RWPE1 (cell line): ENCODE data around the gene CAMK2D.
"Not testable (repeated sequence)": the region's sequence is repeated elsewhere in the genome, so short reads cannot be mapped to it uniquely, and the experiment has no call there.

ENCODE experiments used
- CTCF ChIA-PET: fragments of 350-600 bp; sonication (Branson Sonifier 250); formaldehyde crosslinking; extraction: SDS; loops from one replicate; lab custom pipeline; 2021; lab: Yijun Ruan, JAX
- POLR2A ChIA-PET: fragments of 400-600 bp; formaldehyde crosslinking; extraction: SDS; loops from one replicate; lab custom pipeline; 2020; ENCODE audit warnings: antibody characterized with exemption; ENCODE audit not compliant: low non-redundant PET; lab: Yijun Ruan, JAX
- DNase-seq: peaks from one replicate; pipeline ENCODE4 v3.0.0; 2012; ENCODE audit warnings: low spot score
- H3K27ac ChIP-seq: fragments of 450-650 bp; 2 replicates; pipeline ENCODE4 v1.5.1; 2017
- TF ChIP-seq, protein P1 (sequence below): fragments of 450-650 bp; conservative IDR thresholded peaks from 2 replicates; pipeline ENCODE4 v1.5.1; 2017; ENCODE audit warnings: low read depth, mild to moderate bottlenecking

CAMK2D gene

DNA sequence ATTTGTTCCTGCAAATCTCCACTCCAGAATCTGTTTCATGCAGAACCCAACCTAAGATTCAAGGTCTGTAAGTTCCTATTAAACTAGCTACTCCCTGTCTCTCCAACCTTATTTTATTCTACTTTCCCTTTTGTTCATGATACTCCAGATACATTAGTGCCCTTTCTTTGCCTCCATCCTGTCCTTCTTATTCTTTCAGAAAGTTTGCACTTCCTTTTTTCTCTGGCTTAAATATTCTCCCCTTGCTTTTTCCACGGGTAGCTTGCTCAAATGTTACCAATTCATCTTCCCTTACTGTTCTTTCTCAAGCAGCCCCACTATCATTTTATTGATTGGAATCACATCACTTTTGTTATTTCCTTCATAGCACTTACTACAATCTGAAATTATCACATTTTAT is 72.1 kb downstream of the CAMK2D start:
- no peak for DNase-seq
- TF ChIP-seq, protein P1, sequence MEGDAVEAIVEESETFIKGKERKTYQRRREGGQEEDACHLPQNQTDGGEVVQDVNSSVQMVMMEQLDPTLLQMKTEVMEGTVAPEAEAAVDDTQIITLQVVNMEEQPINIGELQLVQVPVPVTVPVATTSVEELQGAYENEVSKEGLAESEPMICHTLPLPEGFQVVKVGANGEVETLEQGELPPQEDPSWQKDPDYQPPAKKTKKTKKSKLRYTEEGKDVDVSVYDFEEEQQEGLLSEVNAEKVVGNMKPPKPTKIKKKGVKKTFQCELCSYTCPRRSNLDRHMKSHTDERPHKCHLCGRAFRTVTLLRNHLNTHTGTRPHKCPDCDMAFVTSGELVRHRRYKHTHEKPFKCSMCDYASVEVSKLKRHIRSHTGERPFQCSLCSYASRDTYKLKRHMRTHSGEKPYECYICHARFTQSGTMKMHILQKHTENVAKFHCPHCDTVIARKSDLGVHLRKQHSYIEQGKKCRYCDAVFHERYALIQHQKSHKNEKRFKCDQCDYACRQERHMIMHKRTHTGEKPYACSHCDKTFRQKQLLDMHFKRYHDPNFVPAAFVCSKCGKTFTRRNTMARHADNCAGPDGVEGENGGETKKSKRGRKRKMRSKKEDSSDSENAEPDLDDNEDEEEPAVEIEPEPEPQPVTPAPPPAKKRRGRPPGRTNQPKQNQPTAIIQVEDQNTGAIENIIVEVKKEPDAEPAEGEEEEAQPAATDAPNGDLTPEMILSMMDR, result no peak
- POLR2A ChIA-PET, result no interaction called here
- no peak overlapping the region for H3K27ac ChIP-seq
- CTCF ChIA-PET, result no interaction called here

DNA sequence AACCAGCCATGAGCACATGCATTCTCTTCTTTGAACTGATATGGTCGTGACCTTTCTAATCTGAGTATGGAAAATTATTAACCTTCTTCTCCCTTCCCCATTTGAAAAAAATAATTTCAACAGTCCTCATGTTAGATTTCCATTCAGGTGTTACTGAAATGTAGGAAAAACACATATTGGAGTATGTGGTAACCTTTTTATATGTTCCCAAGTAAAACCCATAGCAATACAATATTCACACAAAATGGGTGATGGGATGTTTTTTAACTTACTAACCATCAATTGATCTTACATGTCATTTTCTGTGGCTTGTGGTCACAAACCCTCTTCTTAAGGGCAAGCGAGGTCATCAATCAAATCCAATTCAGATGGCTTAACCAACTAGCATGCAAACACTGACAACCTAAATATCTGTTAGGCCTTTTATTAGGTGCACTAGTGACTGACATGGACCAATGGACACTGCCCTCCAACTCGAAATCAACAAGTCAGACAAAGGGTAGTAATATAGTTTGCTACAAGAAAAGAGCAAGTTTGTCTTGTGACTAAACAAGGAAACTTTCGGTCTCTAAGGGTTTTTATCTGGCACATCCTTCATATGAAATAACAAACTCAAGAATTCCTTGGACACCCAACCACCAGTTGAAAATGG is 74.3 kb downstream of the CAMK2D start:
- TF ChIP-seq, protein P1, result no peak
- POLR2A ChIA-PET, result no interaction called here
- CTCF ChIA-PET, result no interaction called here
- no peak overlapping the region for H3K27ac ChIP-seq
- DNase-seq, result no peak

DNA sequence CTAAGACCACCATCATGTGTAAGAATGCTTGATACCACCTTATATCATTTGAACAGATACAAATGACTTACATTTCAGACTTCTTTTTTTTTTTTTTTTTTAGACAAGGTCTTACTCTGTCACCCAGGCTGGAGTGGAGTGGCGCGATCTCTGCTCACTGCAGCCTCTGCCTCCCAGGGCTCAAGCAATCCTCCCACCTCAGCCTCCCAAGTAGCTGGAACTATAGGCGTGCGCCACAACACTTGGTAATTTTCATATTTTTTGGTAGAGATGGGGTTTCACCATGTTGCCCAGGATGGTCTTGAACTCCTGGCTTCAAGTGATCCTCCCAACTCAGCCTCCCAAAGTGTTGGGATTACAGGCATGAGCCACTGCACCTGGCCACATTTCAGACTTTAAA is 76.4 kb downstream of the CAMK2D start:
- POLR2A ChIA-PET, DNase-seq, H3K27ac ChIP-seq: not testable (repeated sequence)
- CTCF ChIA-PET, result interaction anchor here (0.6 to 1.3 kb wide), 3 partner anchors 11 to 292 kb away, joined by 3 to 5 read pairs (median 3); no protein-coding TSS in a partner anchor

DNA sequence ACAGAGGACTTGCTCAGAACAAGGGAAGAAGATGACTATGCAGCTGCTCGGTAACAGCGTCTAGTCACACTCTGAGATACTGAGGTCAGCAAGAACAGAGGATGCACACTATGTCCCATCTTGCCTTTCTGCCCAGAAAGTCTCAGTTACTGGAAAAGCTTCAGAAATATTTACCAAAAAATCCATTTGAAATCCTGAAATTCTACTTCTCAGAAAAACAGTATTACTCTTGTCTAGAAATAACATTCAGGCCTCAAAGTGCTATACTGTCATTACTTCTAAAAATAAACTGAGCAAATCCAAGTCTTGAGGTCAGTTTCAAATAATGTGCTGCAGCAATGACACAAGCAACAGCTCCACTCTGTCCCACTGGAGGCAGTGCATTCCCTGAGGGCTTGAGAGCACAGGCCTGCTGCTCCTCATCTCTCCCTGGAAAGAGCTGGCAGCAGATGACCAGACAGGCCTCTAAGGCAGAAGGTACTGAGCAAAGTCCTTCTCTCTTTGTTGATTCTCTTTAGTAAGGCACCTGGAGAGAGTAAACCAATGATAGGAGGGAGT is 76.9 kb downstream of the CAMK2D start:
- no peak for DNase-seq
- no peak overlapping the region for H3K27ac ChIP-seq
- ChIA-PET CTCF (interaction anchor here (0.6 to 1.3 kb wide), 3 partner anchors 12 to 292 kb away, joined by 3 to 5 read pairs (median 3); no protein-coding TSS in a partner anchor), POLR2A (no interaction called here)
- TF ChIP-seq, protein P1, result no peak

DNA sequence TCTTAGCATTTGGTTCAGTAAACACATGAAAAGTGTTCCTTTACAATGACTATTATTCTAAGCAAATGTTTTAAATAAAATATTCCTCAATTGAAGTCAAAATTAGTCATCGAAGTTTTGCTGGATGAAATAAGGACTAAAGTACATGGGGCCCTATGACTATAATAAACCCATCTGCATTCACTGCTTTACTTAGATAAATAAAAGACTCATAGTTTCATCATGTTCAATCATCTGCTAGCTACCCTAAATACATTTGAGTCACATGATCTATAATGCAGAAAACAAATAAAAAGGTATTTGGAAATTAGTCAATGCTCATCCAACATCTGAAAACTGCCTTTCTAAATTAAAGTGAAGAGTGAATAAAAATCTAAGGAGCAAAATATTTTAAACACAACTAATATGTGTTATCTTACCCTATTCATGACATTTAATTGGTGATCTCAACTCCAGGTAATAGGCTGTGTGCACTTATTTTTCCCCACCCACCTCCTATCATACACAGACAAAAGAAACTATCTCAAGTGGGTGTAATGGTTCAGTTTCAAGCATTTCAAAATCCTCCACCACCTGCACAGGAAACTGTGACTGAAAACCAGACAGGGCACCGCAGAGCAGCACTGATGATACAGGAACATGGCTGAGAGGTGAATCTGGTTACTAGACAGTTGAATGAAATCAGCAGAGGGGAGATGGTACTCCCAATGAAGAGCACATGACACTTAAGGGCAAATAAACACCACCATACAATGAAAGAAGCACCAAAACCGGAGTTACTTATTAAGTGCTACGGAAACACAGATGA is 78.6 kb downstream of the CAMK2D start:
- TF ChIP-seq, protein P1, result no peak
- H3K27ac ChIP-seq, result no peak overlapping the region
- DNase-seq, result no peak
- ChIA-PET CTCF (no interaction called here), POLR2A (no interaction called here)

DNA sequence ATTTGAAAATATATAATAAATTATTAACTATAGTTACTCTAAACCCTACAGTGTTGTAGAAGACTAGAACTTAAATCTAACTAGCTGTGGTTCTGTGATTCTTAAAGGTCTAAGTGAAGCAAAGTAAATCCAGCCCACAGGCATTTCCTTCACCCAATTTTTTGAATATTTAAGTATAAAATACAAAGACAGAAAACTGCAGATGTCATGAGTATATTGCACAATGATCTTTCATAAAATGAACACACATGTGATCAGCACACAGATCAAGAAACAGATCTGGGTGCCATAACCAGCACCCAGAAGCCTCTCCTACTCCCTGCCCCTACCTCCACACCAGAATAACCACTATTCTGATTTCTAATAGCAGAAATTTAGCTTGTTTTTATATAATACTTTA is 82.9 kb downstream of the CAMK2D start:
- no peak overlapping the region for H3K27ac ChIP-seq
- TF ChIP-seq, protein P1, result no peak
- CTCF ChIA-PET, result interaction anchor here (0.5 kb wide), 1 partner anchor 242 kb away, joined by 3 read pairs; no protein-coding TSS in a partner anchor
- POLR2A ChIA-PET, result no interaction called here
- DNase-seq, result no peak

DNA sequence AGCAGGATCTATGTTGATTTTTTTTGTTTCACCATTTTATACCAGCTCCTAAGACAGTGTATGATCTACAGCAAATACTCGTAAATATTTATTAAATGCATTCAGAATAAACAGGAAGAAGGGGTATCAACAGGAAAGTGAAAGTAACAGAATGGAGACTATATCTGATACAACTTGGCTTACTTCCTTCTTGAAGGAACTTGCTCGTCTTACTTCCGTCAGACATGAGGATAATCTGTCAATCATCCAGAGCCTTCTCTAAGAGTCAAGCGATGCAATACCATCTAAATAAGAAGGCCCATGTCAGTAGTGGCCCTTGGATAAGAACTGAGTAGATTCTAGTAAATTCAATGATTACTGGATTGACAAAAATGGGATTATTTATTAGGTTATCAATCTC is 84.2 kb downstream of the CAMK2D start:
- DNase-seq, result no peak
- POLR2A ChIA-PET, result no interaction called here
- TF ChIP-seq, protein P1, result no peak
- no peak overlapping the region for H3K27ac ChIP-seq
- CTCF ChIA-PET, result no interaction called here
